Activated naive CD8-positive, alpha-beta T cell (primary cell): ENCODE data around the gene RPA1.
A peak's percentile ranks its signal among the peaks of the same experiment; 100 is the strongest.
"Not testable (repeated sequence)": the region's sequence is repeated elsewhere in the genome, so short reads cannot be mapped to it uniquely, and the experiment has no call there.

Experiments
- H3K27ac Mint-ChIP-seq: one replicate; pipeline ENCODE4 v1.8.0; 2021; ENCODE audit warnings: mixed read lengths
- H3K27me3 Mint-ChIP-seq: one replicate; pipeline ENCODE4 v1.8.0; 2021; ENCODE audit warnings: mixed read lengths
- H3K36me3 Mint-ChIP-seq: one replicate; pipeline ENCODE4 v1.8.0; 2021; ENCODE audit warnings: mixed read lengths
- H3K4me1 Mint-ChIP-seq: one replicate; pipeline ENCODE4 v1.8.0; 2021; ENCODE audit warnings: low read depth, mixed read lengths
- H3K4me3 Mint-ChIP-seq: one replicate; pipeline ENCODE4 v1.8.0; 2021; ENCODE audit warnings: mild to moderate bottlenecking, mixed read lengths
- H3K9me3 Mint-ChIP-seq: one replicate; pipeline ENCODE4 v1.8.0; 2021; ENCODE audit warnings: low read depth, mixed read lengths

RPA1 gene

GRCh38 chr17:1829592-1830257 lies at the start of gene RPA1, which contains the start of gene SMYD4:
TSS of gene RPA1 (plus strand) at chr17:1830005. CDS start at chr17:1830094, 89 bp downstream.
TSS of gene SMYD4 (minus strand) at chr17:1829902. CDS start at chr17:1827994, 1,908 bp downstream.
- Mint-ChIP-seq H3K9me3 (no peaks in the 10 kb centered on the region), H3K27ac (peak within 1 kb of the TSS; percentile 89), H3K4me3 (peak within 1 kb of the TSS; percentile 95), H3K36me3 (peaks cover 14% of the 10 kb centered on the region), H3K27me3 (no peaks in the 10 kb centered on the region), H3K4me1 (peaks cover 57% of the 10 kb centered on the region)

GRCh38 chr17:1782171-1782567 lies 47.6 kb upstream of the RPA1 start:
- Mint-ChIP-seq H3K4me1 (peaks cover 10% of the 10 kb centered on the region), H3K4me3 (no peak overlapping the region), H3K9me3 (no peaks in the 10 kb centered on the region), H3K27me3 (no peaks in the 10 kb centered on the region), H3K27ac (no peak overlapping the region), H3K36me3 (peaks cover 4% of the 10 kb centered on the region)

GRCh38 chr17:1783271-1783670 lies 46.5 kb upstream of the RPA1 start:
- no peak overlapping the region for H3K27ac Mint-ChIP-seq
- H3K36me3 Mint-ChIP-seq: peaks cover 4% of the 10 kb centered on the region
- H3K9me3 Mint-ChIP-seq: no peaks in the 10 kb centered on the region
- H3K4me3 Mint-ChIP-seq: peak overlapping the region; percentile 11
- no peaks in the 10 kb centered on the region for H3K27me3 Mint-ChIP-seq
- H3K4me1 Mint-ChIP-seq: peaks cover 10% of the 10 kb centered on the region

GRCh38 chr17:1783834-1784611 lies 45.8 kb upstream of the RPA1 start:
- Mint-ChIP-seq H3K27me3 (no peaks in the 10 kb centered on the region), H3K9me3 (no peaks in the 10 kb centered on the region), H3K4me3 (peak overlapping the region; percentile 11), H3K36me3 (peaks cover 4% of the 10 kb centered on the region), H3K4me1 (peaks cover 13% of the 10 kb centered on the region), H3K27ac (no peak overlapping the region)

GRCh38 chr17:1785930-1786329 lies 43.9 kb upstream of the RPA1 start:
- no peak overlapping the region for H3K4me3 Mint-ChIP-seq
- no peak overlapping the region for H3K27ac Mint-ChIP-seq
- H3K36me3 Mint-ChIP-seq: peaks cover 4% of the 10 kb centered on the region
- H3K9me3 Mint-ChIP-seq: no peaks in the 10 kb centered on the region
- no peaks in the 10 kb centered on the region for H3K27me3 Mint-ChIP-seq
- H3K4me1 Mint-ChIP-seq: peaks cover 13% of the 10 kb centered on the region

- Mint-ChIP-seq H3K9me3 (no peaks in the 10 kb centered on the region), H3K36me3 (peaks cover 4% of the 10 kb centered on the region), H3K27ac (no peak overlapping the region), H3K27me3 (no peaks in the 10 kb centered on the region), H3K4me1 (peaks cover 13% of the 10 kb centered on the region), H3K4me3 (no peak overlapping the region)
Measured at GRCh38 chr17:1786708-1787107, 43.1 kb upstream of the RPA1 start.

- no peaks in the 10 kb centered on the region for H3K27me3 Mint-ChIP-seq
- no peaks in the 10 kb centered on the region for H3K9me3 Mint-ChIP-seq
- H3K4me3 Mint-ChIP-seq: no peak overlapping the region
- peaks cover 13% of the 10 kb centered on the region for H3K4me1 Mint-ChIP-seq
- no peak overlapping the region for H3K27ac Mint-ChIP-seq
- peaks cover 4% of the 10 kb centered on the region for H3K36me3 Mint-ChIP-seq
Measured at GRCh38 chr17:1787301-1787902, 42.4 kb upstream of the RPA1 start.

- no peaks in the 10 kb centered on the region for H3K9me3 Mint-ChIP-seq
- no peak overlapping the region for H3K27ac Mint-ChIP-seq
- H3K36me3 Mint-ChIP-seq: peaks cover 4% of the 10 kb centered on the region
- H3K4me1 Mint-ChIP-seq: peaks cover 9% of the 10 kb centered on the region
- H3K27me3 Mint-ChIP-seq: no peaks in the 10 kb centered on the region
- no peak overlapping the region for H3K4me3 Mint-ChIP-seq
Measured at GRCh38 chr17:1789936-1790335, 39.9 kb upstream of the RPA1 start.

- H3K27me3 Mint-ChIP-seq: no peaks in the 10 kb centered on the region
Measured at GRCh38 chr17:1792495-1793446, 37.0 kb upstream of the RPA1 start.

GRCh38 chr17:1793447-1793806 lies 36.4 kb upstream of the RPA1 start:
- H3K27ac Mint-ChIP-seq: no peak overlapping the region

More at GRCh38 chr17:1792495-1793446, 37.0 kb upstream of the RPA1 start:
- H3K4me3 Mint-ChIP-seq: no peak overlapping the region
- H3K4me1 Mint-ChIP-seq: peaks cover 17% of the 10 kb centered on the region
- no peaks in the 10 kb centered on the region for H3K9me3 Mint-ChIP-seq
- no peak overlapping the region for H3K27ac Mint-ChIP-seq
- H3K36me3 Mint-ChIP-seq: no peaks in the 10 kb centered on the region

GRCh38 chr17:1796800-1797199 lies 33.0 kb upstream of the RPA1 start:
- peaks cover 15% of the 10 kb centered on the region for H3K4me1 Mint-ChIP-seq
- H3K27me3 Mint-ChIP-seq: no peaks in the 10 kb centered on the region
- no peak overlapping the region for H3K27ac Mint-ChIP-seq
- no peak overlapping the region for H3K4me3 Mint-ChIP-seq
- H3K9me3 Mint-ChIP-seq: no peaks in the 10 kb centered on the region
- no peaks in the 10 kb centered on the region for H3K36me3 Mint-ChIP-seq

More at GRCh38 chr17:1793447-1793806, 36.4 kb upstream of the RPA1 start:
- no peaks in the 10 kb centered on the region for H3K27me3 Mint-ChIP-seq
- H3K9me3 Mint-ChIP-seq: no peaks in the 10 kb centered on the region
- H3K4me3 Mint-ChIP-seq: no peak overlapping the region
- peaks cover 17% of the 10 kb centered on the region for H3K4me1 Mint-ChIP-seq
- no peaks in the 10 kb centered on the region for H3K36me3 Mint-ChIP-seq

- Mint-ChIP-seq H3K9me3 (no peaks in the 10 kb centered on the region), H3K36me3 (no peaks in the 10 kb centered on the region), H3K4me1 (peaks cover 15% of the 10 kb centered on the region), H3K4me3 (no peak overlapping the region), H3K27me3 (no peaks in the 10 kb centered on the region), H3K27ac (no peak overlapping the region)
Measured at GRCh38 chr17:1797323-1797722, 32.5 kb upstream of the RPA1 start.

GRCh38 chr17:1797846-1798245 lies 32.0 kb upstream of the RPA1 start:
- not testable (repeated sequence) for H3K27ac Mint-ChIP-seq, H3K36me3 Mint-ChIP-seq, H3K27me3 Mint-ChIP-seq, H3K4me3 Mint-ChIP-seq, H3K9me3 Mint-ChIP-seq
- H3K4me1 Mint-ChIP-seq: peaks cover 15% of the 10 kb centered on the region

GRCh38 chr17:1800240-1800639 lies 29.6 kb upstream of the RPA1 start:
- Mint-ChIP-seq H3K36me3 (peaks cover 2% of the 10 kb centered on the region), H3K4me1 (peaks cover 10% of the 10 kb centered on the region), H3K27me3 (no peaks in the 10 kb centered on the region), H3K9me3 (no peaks in the 10 kb centered on the region), H3K4me3 (no peak overlapping the region), H3K27ac (no peak overlapping the region)
